HPDE6-E6E7 (cell line): ENCODE measurements around the gene ZFHX3.

Experiments used
- DNase-seq: peaks from one replicate; pipeline ENCODE4 v3.0.0; 2011; ENCODE audit warnings: missing footprints; ENCODE audit errors: extremely low spot score

The ZFHX3 gene

GRCh38 chr16:72928090-72928981, 119.6 kb downstream of the ZFHX3 start:
- no peak for DNase-seq

- DNase-seq = no peak
These were observed 120.5 kb downstream of the ZFHX3 start for GRCh38 chr16:72927199-72928089.

- DNase-seq = no peak
These were observed 121.5 kb downstream of the ZFHX3 start for GRCh38 chr16:72926177-72927070.

- DNase-seq = no peak
These were observed 122.3 kb downstream of the ZFHX3 start for GRCh38 chr16:72925631-72925979.

GRCh38 chr16:72924927-72925630, 122.8 kb downstream of the ZFHX3 start:
- DNase-seq = no peak

- DNase-seq = no peak
These were observed 123.4 kb downstream of the ZFHX3 start for GRCh38 chr16:72924537-72924926.

- DNase-seq = no peak
These were observed 124.2 kb downstream of the ZFHX3 start for GRCh38 chr16:72923757-72924156.

GRCh38 chr16:72922714-72923113, 125.2 kb downstream of the ZFHX3 start:
- no peak for DNase-seq

GRCh38 chr16:72921620-72922019, 126.3 kb downstream of the ZFHX3 start:
- no peak for DNase-seq

GRCh38 chr16:72921106-72921505, 126.8 kb downstream of the ZFHX3 start:
- no peak for DNase-seq

GRCh38 chr16:72917051-72917450, 130.9 kb downstream of the ZFHX3 start:
- no peak for DNase-seq

GRCh38 chr16:72915331-72915730, 132.6 kb downstream of the ZFHX3 start:
- DNase-seq = no peak

GRCh38 chr16:72913551-72913950, 134.4 kb downstream of the ZFHX3 start:
- no peak for DNase-seq

GRCh38 chr16:72911971-72912370, 136.0 kb downstream of the ZFHX3 start:
- no peak for DNase-seq

- no peak for DNase-seq
These were observed 137.1 kb downstream of the ZFHX3 start for GRCh38 chr16:72910875-72911274.

GRCh38 chr16:72910381-72910780, 137.5 kb downstream of the ZFHX3 start:
- DNase-seq = no peak

GRCh38 chr16:72909196-72909595, 138.7 kb downstream of the ZFHX3 start:
- DNase-seq = no peak

GRCh38 chr16:72908362-72909167, 139.4 kb downstream of the ZFHX3 start:
- DNase-seq = no peak

- DNase-seq = peak; percentile 12
These were observed 142.3 kb downstream of the ZFHX3 start for GRCh38 chr16:72905581-72905980.

GRCh38 chr16:72903176-72903575, 144.8 kb downstream of the ZFHX3 start:
- no peak for DNase-seq
